ENCODE data around the gene MERTK. TPM values are rescaled to one million over a fixed set of nuclear protein-coding genes. Genes with fewer than 3 reads are reported as not detected.

MERTK gene
- total RNA-seq, 1 donor from 2014 or later = not detected

GRCh38 chr2:111884592-111884964 lies 13.8 kb upstream of the MERTK start:
- ChIA-PET CTCF (interaction anchor here (1.1 kb wide), 1 partner anchor 15 kb away, joined by 5 read pairs; no protein-coding TSS in a partner anchor), POLR2A (interaction anchor here (0.5 to 2.5 kb wide), 9 partner anchors 13 to 370 kb away, joined by 3 to 33 read pairs (median 5); partner anchors contain the start of genes TMEM87B and ZC3H8)
- no peak for ATAC-seq (ENCODE audit: low read depth)
- Mint-ChIP-seq H3K27me3 (no peaks in the 10 kb centered on the region), H3K27ac (peak overlapping the region; percentile 94), H3K9me3 (no peaks in the 10 kb centered on the region), H3K4me1 (peaks cover 11% of the 10 kb centered on the region), H3K36me3 (ENCODE audit: low read depth) (peaks cover 15% of the 10 kb centered on the region), H3K4me3 (peak overlapping the region; percentile 92)
- DNase-seq = no peak
- TF ChIP-seq CTCF (IDR thresholded peaks at IDR 0.05) = no peak
- intact Hi-C loops (cut with micrococcal nuclease) = loop anchor here (1.0 to 10.0 kb wide), 7 partner anchors 13 to 762 kb away; partner anchors contain the start of genes BCL2L11, CHCHD5, POLR1B and SLC20A1

- Mint-ChIP-seq H3K27me3 (peaks cover 29% of the 10 kb centered on the region), H3K9me3 (no peaks in the 10 kb centered on the region), H3K36me3 (ENCODE audit: low read depth) (no peaks in the 10 kb centered on the region), H3K4me1 (peaks cover 13% of the 10 kb centered on the region), H3K4me3 (no peak overlapping the region), H3K27ac (no peak overlapping the region)
- no peak for DNase-seq
- intact Hi-C loops (cut with micrococcal nuclease) = loop anchor here (5.0 kb wide), 1 partner anchor 106 kb away; no protein-coding TSS in a partner anchor
- POLR2A ChIA-PET = interaction anchor here (1.0 kb wide), 1 partner anchor 13 kb away, joined by 3 read pairs; no protein-coding TSS in a partner anchor
- no peak for TF ChIP-seq CTCF (IDR thresholded peaks at IDR 0.05)
- ATAC-seq (ENCODE audit: low read depth) = no peak
- CTCF ChIA-PET = no interaction called here
Observed at GRCh38 chr2:111896024-111896423, 2.4 kb upstream of the MERTK start.

GRCh38 chr2:111896576-111896975 lies 1.8 kb upstream of the MERTK start:
- Mint-ChIP-seq H3K27ac (no peak overlapping the region), H3K27me3 (peaks cover 29% of the 10 kb centered on the region), H3K9me3 (no peaks in the 10 kb centered on the region), H3K4me1 (peaks cover 13% of the 10 kb centered on the region), H3K4me3 (peak overlapping the region; percentile 32), H3K36me3 (ENCODE audit: low read depth) (no peaks in the 10 kb centered on the region)
- DNase-seq = no peak
- intact Hi-C loops (cut with micrococcal nuclease) = loop anchor here (5.0 kb wide), 1 partner anchor 106 kb away; no protein-coding TSS in a partner anchor
- no peak for TF ChIP-seq CTCF (IDR thresholded peaks at IDR 0.05)
- CTCF ChIA-PET = no interaction called here
- POLR2A ChIA-PET = no interaction called here
- ATAC-seq (ENCODE audit: low read depth) = no peak

GRCh38 chr2:111897630-111897923 lies 830 bp upstream of the MERTK start:
- Mint-ChIP-seq H3K9me3 (no peaks in the 10 kb centered on the region), H3K27me3 (peaks cover 33% of the 10 kb centered on the region), H3K4me1 (peaks cover 13% of the 10 kb centered on the region), H3K4me3 (peak overlapping the region; percentile 80), H3K36me3 (ENCODE audit: low read depth) (no peaks in the 10 kb centered on the region), H3K27ac (no peak overlapping the region)
- no peak for TF ChIP-seq CTCF (IDR thresholded peaks at IDR 0.05)
- ChIA-PET CTCF (interaction anchor here (0.6 kb wide), 1 partner anchor 10 kb away, joined by 4 read pairs; no protein-coding TSS in a partner anchor), POLR2A (interaction anchor here (0.5 kb wide), 1 partner anchor 13 kb away, joined by 3 read pairs; the partner anchor contains the start of gene ANAPC1)
- DNase-seq (no peak), ATAC-seq (ENCODE audit: low read depth) (peak; percentile 32)
- intact Hi-C loops (cut with micrococcal nuclease) = loop anchor here (1.0 to 5.0 kb wide), 2 partner anchors 13 to 105 kb away; partner anchors contain the start of gene ANAPC1

GRCh38 chr2:111898703-111899514 lies 502 bp downstream of the MERTK start:
- intact Hi-C loops (cut with micrococcal nuclease) = loop anchor here (5.0 kb wide), 1 partner anchor 103 kb away; no protein-coding TSS in a partner anchor
- TF ChIP-seq CTCF (IDR thresholded peaks at IDR 0.05) = no peak
- ChIA-PET POLR2A (no interaction called here), CTCF (interaction anchor here (1.0 to 1.5 kb wide), 3 partner anchors 11 to 149 kb away, joined by 4 to 5 read pairs (median 5); partner anchors contain the start of gene ANAPC1)
- Mint-ChIP-seq H3K27me3 (peaks cover 33% of the 10 kb centered on the region), H3K4me3 (peak overlapping the region; percentile 78), H3K27ac (no peak overlapping the region), H3K9me3 (no peaks in the 10 kb centered on the region), H3K36me3 (ENCODE audit: low read depth) (no peaks in the 10 kb centered on the region), H3K4me1 (peaks cover 13% of the 10 kb centered on the region)
- DNase-seq (peak; percentile 32), ATAC-seq (ENCODE audit: low read depth) (peak; percentile 22)
